GM21576 (cell line): Measurements from ENCODE around the gene MEIS1.

Experiments
- ATAC-seq: cut with Tn5 transposase; IDR thresholded peaks from one replicate; pipeline ENCODE4 v1.9.1; 2021; ENCODE audit warnings: mild to moderate bottlenecking, moderate library complexity; ENCODE audit not compliant: unreplicated experiment

Gene MEIS1

DNA sequence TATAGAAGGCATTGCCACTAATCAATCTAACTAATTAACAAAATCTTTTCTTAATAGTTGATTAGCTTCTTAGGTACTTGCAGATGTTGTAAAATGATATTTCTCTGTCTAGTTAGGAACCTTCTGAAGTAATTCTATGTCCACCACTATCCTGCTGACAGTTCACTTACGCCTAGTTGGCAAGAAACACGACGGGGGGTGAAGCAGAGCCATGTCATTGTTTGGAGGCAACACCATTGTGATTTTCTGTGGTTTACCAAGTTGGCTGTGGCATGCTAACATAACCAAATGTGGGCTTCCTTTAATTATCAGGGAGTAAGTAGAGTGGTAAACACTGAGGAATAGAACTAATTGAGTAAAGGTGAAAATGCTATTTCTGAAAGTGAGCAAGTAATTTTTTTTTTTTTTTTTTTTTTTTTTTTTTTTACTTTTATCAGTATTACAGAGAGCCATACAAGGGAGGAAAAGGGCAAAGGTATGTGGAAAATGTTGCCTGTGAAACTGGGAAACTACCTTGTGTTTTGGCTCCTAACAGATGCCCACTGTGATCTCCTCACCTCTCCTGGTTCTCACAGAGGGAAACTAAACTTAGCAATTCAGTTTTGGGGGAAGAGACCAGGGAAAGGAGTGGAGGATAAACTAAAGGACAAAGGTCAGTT is 126.8 kb downstream of the MEIS1 start:
- no peak for ATAC-seq

DNA sequence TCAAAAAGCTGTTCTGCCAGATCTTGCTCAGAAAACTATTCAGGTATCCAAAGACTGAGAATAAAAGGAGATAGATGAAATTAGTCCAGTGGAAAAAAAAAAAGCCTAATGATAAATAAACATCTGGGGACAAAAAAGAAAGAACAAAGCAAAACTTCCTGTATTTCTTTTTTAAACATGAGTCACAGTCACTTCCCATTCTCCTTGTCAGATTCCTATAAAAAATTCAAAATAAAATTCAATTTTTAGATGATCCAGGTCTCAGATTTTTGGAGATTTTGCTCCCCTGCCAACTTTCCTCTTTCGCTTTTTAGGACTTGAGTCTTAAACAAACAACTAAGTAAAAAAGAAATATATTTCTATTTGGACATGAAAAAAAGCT is 127.4 kb downstream of the MEIS1 start:
- no peak for ATAC-seq

DNA sequence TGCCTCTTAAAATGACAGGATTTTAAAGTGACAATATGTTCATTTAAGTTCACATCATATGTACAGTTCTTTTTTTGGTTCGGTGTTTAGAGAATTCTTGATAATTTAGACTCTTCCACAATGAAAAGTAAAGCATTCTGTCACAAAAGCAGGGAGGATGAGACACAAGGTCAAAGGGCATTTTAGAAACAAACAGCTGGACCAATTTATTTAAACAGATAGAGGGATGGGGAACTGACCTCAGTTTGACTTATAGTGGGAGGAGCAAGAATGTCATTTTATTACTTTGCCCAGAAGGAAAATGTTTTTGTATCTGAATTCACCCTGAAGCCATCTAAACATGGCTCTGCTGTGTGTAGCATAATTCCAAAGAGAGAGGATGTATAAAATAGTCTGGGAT is 128.5 kb downstream of the MEIS1 start:
- ATAC-seq, result no peak

DNA sequence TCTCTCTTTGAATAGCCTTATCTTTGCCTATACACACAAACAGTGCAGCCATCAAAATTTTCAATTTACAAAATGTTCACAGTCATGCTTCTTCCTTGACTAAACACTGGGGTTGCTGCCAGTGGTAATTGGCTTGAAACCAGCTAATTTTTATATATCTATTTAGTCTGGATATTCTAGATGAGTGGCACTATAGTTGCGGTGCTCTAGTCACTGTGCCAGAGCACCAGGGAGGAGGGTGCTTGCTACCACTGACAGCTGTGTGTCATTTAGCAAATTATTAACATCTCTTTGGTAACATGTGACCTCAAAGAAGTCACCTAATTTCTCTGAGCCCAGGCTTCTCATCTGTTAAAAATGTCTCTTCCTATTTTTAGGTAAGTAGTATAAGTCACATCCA is 130.4 kb downstream of the MEIS1 start:
- ATAC-seq, result no peak

DNA sequence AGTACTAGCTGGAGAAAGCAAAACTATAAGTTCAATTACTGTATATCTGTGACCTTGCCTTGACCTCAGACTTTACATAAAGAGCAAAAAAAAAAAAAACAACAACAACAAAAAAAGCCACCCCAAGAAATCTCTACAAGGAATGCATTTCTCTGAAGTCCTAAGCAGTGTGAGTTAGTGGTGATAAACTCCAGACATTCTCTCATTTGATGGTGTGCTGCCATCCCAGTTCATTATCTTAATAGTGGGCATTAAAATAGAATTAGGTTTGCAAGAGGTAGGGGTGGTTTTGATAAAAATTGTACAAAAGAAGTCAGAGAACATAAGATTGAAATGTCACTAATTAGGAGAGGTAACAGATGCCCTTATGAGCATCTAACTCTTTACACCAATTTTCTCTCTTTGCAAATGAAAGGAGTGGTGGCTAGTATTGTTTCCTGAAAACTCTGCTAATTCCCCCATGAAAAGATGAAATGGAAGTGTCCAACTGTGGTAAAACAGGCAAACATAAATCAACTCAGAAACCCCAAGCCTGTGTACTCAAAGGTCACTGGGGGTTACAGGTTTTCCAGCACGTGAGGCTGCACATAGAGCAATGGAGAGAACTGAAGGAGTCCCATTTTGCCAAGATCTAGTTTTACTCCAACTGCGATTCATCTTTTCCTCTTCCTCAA is 131.9 kb downstream of the MEIS1 start:
- ATAC-seq, result no peak

DNA sequence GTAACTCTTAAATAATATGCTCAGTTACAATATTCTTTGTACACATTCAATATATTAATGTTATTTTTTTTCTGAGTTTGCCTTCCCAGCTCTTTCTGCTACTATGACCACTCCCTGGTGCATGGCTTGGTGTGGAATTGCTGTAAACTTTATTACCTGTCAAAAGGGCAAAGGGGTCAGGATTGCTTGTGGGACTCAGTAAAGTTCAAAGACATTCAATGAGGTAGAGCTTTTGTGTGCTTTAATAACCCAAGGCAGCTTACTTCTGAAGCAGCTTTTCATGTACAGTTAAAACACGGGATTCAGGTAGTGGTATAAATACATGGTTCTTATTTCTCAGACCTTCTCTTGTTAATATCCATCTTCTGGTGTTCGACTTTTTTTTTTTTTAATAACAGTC is 132.8 kb downstream of the MEIS1 start:
- ATAC-seq, result no peak

DNA sequence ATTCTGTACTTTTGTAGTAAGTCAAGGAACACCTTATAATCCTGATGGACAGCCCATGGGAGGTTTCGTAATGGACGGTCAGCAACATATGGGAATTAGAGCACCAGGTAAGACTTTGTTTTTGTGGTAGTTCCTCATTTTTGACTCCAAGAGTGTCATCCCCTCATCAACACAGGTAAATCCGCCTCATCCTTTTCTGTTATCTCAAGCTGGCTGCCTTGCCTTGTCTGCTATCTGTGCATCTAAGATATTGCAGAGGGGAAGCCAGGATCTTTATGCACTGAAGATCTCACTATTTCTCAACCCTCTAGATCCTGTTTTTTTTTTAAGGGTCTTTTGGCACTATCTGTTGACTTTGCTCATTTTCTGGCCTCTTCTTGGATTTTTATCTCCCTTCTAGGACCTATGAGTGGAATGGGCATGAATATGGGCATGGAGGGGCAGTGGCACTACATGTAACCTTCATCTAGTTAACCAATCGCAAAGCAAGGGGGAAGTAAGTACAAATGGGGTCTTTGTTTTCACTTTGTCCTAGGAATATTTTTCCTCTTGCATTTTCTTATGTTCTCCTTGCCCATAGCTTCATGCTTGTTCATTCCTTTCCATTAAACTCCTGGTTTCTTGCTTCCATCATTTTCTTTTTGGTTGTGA is 133.8 kb downstream of the MEIS1 start:
- no peak for ATAC-seq

DNA sequence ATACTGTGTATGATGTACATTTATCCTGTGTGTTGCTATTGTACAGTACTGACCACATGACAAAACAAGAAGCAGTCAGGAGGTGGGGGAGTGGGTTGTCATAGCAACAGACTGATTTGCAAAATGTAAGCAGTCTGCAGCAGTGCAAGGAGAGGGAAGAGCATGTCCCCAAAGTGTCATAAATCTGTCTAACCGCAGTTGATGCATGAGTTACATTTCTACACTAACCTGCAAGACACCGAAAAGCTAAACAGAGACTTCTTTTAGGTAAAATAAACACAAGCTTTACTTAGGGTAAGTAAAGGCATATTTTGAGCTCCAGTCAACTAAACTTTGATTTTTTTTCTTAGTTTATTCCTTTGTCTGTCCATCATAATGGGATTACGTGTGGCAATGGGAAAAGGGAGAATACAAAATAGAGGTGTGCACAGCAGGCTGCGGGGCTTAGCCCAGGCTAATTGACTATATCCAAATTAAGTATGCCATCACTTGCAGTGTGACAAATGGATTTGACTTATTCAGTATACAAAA is 134.5 kb downstream of the MEIS1 start:
- ATAC-seq, result no peak

DNA sequence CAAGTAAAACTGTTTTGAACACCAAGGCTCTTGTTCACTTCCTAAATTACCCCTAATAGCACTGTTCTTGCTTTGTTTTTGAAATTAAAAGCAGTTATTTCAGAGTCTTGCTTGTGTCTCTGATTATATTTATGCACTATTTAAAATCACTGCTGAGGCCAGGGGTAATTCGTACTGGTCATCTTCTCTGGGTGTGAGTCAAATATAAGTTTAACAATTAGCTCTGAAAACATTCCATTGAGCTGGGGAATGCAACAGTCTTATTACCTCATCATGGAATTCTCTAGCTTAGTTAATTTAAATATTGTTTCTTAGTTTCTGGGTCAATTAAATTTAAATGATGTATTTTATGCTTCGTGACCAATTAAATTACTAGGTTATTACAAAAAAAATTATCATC is 135.0 kb downstream of the MEIS1 start:
- ATAC-seq, result no peak

DNA sequence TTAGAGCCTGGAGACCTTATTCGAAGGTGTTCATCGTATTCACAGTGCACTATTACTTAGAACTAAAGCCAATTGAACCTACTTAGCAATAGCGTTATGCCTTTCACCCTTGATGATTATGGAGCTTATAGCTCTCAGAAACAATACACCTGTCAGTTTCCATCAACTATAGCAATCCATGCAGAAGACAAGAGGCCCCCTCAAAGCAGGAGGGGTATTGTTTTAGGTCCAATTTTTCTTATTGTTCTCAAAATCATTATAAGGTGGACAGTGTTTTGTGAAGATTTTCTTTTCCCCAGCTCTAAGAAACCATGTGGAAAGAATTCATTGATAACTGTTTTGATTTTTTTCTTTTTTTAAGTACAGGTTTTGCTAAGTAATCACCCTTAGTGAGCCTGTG is 135.5 kb downstream of the MEIS1 start:
- no peak for ATAC-seq

DNA sequence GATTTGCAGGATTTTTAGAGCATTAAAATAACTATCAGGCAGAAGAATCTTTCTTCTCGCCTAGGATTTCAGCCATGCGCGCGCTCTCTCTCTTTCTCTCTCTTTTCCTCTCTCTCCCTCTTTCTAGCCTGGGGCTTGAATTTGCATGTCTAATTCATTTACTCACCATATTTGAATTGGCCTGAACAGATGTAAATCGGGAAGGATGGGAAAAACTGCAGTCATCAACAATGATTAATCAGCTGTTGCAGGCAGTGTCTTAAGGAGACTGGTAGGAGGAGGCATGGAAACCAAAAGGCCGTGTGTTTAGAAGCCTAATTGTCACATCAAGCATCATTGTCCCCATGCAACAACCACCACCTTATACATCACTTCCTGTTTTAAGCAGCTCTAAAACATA is 137.0 kb downstream of the MEIS1 start:
- no peak for ATAC-seq

DNA sequence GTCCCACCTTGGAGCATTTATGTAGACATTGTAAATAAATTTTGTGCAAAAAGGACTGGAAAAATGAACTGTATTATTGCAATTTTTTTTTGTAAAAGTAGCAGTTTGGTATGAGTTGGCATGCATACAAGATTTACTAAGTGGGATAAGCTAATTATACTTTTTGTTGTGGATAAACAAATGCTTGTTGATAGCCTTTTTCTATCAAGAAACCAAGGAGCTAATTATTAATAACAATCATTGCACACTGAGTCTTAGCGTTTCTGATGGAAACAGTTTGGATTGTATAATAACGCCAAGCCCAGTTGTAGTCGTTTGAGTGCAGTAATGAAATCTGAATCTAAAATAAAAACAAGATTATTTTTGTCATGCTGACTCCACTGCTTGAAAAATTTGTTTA is 137.5 kb downstream of the MEIS1 start:
- ATAC-seq, result no peak

DNA sequence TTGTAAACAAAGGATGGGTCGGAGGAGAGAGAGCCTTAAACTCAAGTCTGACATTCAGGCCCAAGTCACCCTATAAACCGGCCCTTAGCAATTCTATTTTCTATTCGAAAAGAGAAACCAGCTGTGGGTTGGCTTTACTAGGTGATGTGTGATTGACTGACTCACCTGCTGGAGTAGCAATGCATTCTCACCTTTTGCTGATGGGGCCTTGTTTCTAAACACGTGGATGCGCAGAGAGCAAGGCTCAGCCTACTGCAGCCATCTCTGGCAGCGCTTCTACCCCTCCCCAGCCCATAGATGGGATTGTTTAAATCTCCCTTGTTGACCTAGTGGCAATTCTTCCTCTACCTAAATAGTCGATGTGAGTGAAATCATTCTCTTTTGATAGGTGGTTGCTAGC is 138.5 kb downstream of the MEIS1 start:
- no peak for ATAC-seq

DNA sequence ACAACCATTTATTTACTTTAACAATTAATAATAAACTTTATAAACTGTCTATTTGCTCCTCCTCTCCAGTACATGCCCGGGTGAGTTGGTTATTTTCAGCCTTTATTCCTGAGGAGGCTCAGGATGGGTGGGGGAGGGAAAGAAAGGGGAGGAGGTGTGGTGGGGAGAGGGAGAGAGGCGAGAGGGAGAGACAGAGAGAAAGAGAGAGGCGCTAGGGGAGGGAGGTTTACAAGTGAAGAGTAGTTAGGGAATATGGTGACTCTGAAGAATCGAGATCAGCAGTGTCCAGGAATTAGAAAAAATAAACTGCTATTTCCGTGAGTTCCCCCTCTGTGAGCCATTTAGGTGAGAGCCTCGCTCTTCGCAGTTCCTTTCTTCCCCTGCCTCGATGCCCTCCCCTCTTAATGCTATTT is 138.9 kb downstream of the MEIS1 start:
- no peak for ATAC-seq

DNA sequence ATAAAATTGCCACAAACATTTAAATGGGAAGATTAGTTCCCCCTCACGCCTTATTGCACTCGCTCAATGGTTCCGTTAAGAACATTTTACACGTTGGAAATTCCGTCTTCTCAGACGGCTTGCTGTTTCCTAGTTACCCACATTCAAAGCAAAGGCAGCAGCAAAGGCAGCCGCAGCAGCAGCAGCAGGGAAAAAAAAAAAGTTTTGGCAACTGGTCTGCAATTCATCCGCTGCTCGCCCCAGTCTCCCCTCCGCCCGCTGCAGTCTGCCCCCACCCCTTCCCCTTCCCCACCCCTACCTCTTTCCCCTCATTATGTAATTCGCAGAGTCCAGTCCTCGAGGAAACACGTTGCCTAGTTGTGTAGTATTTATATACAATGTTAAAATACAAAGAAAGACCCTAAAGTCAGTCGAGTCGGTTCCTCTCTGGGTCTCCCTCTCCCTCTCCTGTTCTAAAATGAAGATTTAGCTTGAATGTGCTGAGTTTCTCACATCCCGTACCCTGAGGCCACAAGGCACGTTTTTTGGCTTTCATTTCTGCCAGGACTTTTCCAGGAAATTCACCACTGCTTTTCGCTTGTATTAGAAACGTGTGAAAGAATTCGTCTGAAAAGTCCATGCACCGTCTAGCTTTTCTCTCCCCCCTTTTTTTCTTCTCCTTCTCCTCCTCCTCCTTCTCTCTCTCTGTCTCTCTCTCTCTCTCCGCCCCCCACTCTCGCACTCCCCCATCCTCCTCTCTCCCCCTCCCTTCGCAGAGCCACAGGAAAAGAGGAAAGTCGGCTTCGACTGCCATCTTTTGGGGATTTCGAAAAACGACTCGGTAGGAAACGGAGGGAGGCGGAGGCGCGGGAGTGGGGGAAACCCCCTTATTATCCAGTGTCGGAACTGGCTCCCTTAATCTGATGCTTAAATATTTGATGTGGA is 140.0 kb downstream of the MEIS1 start:
- ATAC-seq, result no peak

DNA sequence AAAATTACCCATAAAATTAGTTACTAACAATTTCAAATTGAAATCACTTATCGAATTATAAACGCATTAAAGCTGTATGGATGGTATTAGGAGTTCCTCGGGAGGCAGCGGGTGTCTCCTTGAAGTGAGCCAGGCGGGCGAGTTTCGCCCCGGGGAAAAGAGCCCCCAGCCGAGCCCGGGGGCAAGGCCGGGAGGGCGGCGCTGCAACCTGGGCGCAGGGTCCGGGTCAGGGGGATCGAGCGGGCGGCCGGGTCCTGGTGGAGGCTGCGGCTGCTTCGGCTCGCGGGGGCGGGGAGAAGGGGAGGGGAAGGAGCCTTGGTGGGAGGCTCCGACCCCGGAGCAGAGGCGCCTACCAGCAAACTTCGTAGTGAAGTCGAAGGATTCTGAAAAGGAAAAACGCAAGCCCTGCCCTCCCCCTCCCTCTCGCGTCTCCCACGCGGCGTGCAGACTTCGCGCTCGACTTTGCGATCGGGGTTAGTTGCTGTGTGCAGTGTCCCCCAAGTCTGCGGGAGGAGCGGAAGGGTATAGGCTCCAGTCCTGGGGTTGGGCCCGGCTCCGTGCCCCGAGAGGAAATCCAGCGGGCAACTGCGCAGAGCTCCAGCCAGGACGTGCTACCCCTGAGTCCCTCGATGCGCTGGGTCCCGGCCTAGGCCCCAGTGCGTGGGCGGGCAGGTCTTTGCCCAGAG is 140.8 kb downstream of the MEIS1 start:
- no peak for ATAC-seq

DNA sequence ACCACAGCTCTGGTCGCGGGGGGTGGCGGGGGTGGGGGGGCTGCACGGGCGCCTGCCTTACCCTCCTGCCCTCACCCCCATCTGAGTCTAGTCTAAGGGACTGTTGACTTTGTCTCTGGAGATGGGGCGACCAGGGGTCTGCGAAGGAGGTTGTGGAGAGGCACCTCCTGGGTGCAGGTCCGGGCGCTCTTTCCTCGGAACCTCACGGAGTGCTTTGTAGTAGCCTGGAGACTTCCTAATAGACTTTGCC is 141.3 kb downstream of the MEIS1 start:
- ATAC-seq, result no peak

DNA sequence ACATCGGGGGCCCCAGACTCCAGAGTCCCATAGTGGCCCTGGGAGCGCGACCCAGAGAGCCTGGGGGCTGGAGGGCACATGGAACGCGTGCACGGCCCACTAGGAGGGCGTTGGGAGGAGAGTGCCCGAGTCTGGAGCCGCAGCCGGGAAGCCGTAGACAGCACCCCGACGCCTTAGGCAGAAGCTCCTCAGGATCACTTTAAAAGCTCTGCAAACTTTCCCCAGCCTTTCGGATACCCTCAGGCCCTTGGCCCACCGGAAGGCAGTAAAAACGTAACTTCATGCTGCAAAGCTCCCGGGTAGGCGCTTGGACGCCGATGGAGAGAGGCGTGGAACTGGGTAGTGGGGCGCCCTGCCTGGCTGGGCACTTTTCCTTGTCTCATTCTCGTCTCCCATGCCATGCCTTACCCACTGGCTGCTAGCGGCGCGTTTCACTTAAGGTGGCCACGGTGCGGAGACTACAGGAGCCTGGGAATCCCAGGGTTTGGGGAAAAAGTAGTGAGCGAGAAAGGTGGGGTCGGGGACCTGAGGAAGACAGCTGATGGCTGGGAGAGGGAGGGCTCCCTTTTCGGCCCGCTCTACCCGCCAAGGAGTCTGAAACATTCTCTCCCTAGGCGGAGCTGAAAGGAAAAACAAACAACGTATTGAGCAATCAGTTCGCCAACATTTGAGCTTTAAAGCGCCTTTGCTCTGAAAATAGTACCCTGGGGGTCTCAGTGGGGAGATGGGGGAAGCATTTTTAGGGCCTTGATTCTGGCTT is 141.8 kb downstream of the MEIS1 start:
- no peak for ATAC-seq

DNA sequence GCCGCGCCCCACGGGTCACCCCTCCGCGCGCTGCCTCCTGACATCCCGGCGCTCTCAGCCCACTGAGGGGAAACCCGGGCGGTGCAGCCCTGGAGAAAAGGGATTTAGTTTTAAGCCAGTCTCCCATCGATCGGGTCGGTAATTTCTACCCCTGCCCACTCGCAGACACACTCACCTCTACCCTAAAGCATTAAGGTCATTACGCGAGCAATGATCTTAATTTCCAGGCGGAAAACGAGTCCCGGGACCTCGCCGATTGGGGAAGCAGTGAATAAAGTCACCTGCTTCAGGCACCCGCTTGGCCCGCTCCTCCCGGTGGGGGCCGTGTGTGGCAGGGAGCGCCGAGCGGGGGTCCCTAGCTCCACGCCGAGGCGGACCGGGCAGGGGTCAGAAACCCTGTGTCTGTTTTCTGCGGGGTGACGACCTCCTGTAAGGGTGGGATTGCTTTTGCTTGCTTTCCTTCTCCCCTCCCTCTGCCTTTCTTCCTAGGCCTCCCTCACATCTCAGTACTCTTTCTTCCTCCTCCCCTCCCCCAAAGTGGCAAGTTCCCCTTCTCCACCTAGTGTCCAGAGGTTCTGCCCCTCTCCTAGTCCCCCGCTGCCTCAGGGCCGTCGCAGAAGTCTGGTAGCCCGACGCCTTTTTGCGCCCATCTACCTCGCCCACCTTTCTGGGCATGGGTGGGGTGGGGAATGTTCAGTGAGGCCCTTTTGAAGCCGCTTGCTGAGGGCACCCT is 142.6 kb downstream of the MEIS1 start:
- ATAC-seq, result no peak
